Uterus (tissue), 4 donors: ENCODE measurements around the gene PTCD1. TPM values are rescaled to one million over a fixed set of nuclear protein-coding genes. Genes with fewer than 3 reads are reported as not detected.

Source experiments
- DNase-seq, 2 donors: peaks; one replicate each; pipeline ENCODE4 v3.0.0-alpha.2; 2019 to 2020
- H3K27ac ChIP-seq, 2 donors: fragments of 200-600 bp; sonication (generic); 1 replicate in 1 of 2; 2 replicates in 1 of 2; pipeline ENCODE4 v1.5.1; 2016 to 2018
- H3K27me3 ChIP-seq, 2 donors: fragments of 200-600 bp; sonication (generic); one replicate each; pipeline ENCODE4 v1.5.1; 2018 to 2019; ENCODE audit warnings: control low read depth in 1 of 2
- H3K36me3 ChIP-seq, 2 donors: fragments of 200-600 bp; sonication (generic); one replicate each; pipeline ENCODE4 v1.5.1; 2019; ENCODE audit warnings: control low read depth in 1 of 2
- H3K4me1 ChIP-seq, 2 donors: fragments of 200-600 bp; sonication (generic); one replicate each; pipeline ENCODE4 v1.5.1; 2018 to 2019; ENCODE audit warnings: control low read depth in 1 of 2
- H3K4me3 ChIP-seq, 2 donors: fragments of 200-600 bp; sonication (generic); 1 replicate in 1 of 2; 2 replicates in 1 of 2; pipeline ENCODE4 v1.5.1; 2018 to 2019; ENCODE audit warnings: mild to moderate bottlenecking in 1 of 2
- H3K9me3 ChIP-seq, 2 donors: fragments of 200-600 bp; sonication (generic); one replicate each; pipeline ENCODE4 v1.5.1; 2019; ENCODE audit warnings: control low read depth in 1 of 2
- POLR2A ChIP-seq, 2 donors: fragments of 450-650 bp; IDR thresholded peaks; one replicate each; pipeline ENCODE4 v1.6.1; 2016; ENCODE audit warnings: antibody characterized with exemption in 2 of 2, mild to moderate bottlenecking in 1 of 2, moderate library complexity in 1 of 2
- intact Hi-C: fragments of 100-400 bp; cut with DNase I; formaldehyde crosslinking; loops from one replicate; pipeline ENCODE4 v1.15.1; 2023; ENCODE audit warnings: low total_unique reads
- total RNA-seq, 4 donors: library from RNA; depleted of rRNA in 3 of 4; stranded (reverse); fragments of >200 nt in 3 of 4; gene quantifications; one replicate each; pipeline versions ENCODE4 v1.1.0 to v1.2.4, GENCODE V29; 2014 to 2023
- TF ChIP-seq, protein P1 (sequence below), 4 experiments: fragments of 200-600 bp in 2 of 4; fragments of 450-650 bp in 2 of 4; sonication (generic) in 2 of 4; IDR thresholded peaks; one replicate each; pipeline ENCODE4 v1.5.1; 2016 to 2019; ENCODE audit warnings: antibody characterized with exemption in 4 of 4, mild to moderate bottlenecking in 2 of 4, moderate library complexity in 1 of 4
- donor health status: DM: yes; HTN: yes; CAD: no.

Gene PTCD1
- total RNA-seq, 4 donors from 2014 or later = 1.2 to 17.4 (median 7.5) TPM

DNA sequence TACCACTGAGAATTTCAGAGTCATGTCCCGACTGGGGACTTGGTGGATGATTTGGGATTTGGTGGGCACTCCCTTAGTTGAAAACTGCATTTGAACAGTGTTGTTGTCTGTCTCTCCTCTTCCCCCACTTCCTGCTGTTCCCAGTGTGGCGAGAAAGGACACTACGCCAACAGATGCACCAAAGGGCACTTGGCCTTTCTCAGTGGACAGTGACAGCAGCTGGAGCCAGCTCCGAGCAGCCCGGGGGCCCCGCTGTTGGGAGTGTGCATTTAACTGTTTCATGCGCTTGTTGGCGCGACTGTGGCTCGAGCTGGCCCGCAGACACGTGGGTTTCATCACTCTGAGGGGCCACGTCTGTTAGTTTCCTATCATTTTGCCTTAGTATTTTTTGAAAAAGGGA lies 17.7 kb upstream of the PTCD1 start:
- Histone ChIP-seq H3K4me1 (no peaks in the 10 kb centered on the region), H3K9me3 (no peaks in the 10 kb centered on the region), H3K27ac (no peak overlapping the region), H3K36me3 (no peaks in the 10 kb centered on the region), H3K27me3 (no peaks in the 10 kb centered on the region), H3K4me3 (no peak overlapping the region)
- TF ChIP-seq, protein P1, sequence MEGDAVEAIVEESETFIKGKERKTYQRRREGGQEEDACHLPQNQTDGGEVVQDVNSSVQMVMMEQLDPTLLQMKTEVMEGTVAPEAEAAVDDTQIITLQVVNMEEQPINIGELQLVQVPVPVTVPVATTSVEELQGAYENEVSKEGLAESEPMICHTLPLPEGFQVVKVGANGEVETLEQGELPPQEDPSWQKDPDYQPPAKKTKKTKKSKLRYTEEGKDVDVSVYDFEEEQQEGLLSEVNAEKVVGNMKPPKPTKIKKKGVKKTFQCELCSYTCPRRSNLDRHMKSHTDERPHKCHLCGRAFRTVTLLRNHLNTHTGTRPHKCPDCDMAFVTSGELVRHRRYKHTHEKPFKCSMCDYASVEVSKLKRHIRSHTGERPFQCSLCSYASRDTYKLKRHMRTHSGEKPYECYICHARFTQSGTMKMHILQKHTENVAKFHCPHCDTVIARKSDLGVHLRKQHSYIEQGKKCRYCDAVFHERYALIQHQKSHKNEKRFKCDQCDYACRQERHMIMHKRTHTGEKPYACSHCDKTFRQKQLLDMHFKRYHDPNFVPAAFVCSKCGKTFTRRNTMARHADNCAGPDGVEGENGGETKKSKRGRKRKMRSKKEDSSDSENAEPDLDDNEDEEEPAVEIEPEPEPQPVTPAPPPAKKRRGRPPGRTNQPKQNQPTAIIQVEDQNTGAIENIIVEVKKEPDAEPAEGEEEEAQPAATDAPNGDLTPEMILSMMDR (IDR thresholded peaks at IDR 0.05) = no peak
- no peak for TF ChIP-seq POLR2A (IDR thresholded peaks at IDR 0.05)
- no peak for DNase-seq
- intact Hi-C loops = no loop called here

DNA sequence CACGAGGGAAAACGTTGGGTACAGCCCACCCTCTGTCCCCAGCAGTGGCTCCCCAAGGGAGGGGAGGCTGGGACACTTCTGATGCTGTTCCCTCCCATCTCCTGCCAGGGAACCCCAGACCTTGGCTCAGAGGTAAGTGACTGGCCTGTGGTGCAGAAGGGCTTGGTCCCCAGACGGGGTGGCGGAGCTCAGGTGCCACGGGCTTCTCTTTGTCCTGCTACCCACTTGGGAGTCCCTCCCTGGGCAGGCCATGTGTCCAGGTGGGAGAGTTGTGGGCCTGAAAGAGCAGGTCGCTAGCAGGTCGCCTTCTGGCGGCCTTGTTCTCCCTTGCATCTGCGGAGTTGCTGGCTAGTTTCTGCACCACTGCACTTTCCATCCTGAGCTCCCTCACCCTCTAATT lies 17.3 kb upstream of the PTCD1 start:
- intact Hi-C loops = no loop called here
- no peak for DNase-seq
- Histone ChIP-seq H3K4me1 (no peaks in the 10 kb centered on the region), H3K27ac (no peak overlapping the region), H3K27me3 (no peaks in the 10 kb centered on the region), H3K4me3 (no peak overlapping the region), H3K9me3 (no peaks in the 10 kb centered on the region), H3K36me3 (no peaks in the 10 kb centered on the region)
- no peak for TF ChIP-seq POLR2A (IDR thresholded peaks at IDR 0.05)
- TF ChIP-seq, protein P1 (IDR thresholded peaks at IDR 0.05) = no peak

DNA sequence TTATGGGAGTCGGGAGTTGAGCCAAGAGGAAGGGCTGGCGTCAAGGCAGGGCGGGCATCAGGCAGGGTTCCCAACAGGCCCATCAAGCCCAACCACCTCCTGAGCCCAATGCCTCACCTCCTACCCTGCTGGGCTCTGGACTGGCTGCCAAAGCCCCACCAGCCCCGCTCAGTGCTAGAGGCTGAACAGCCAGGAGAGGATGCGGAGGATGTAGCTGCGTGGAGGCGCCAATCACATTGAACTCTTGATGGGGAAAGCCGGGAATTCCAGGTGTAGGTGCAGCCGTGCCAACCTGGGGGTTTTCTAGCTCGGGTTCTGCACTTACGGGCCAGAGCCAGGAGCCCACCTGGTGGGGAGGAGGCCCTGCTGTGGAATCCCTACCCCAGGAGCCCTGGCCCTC lies 14.5 kb upstream of the PTCD1 start:
- H3K4me3 ChIP-seq = no peak overlapping the region
- no peak for DNase-seq
- H3K9me3 ChIP-seq = no peaks in the 10 kb centered on the region
- no peak overlapping the region for H3K27ac ChIP-seq
- intact Hi-C loops = no loop called here
- no peaks in the 10 kb centered on the region for H3K27me3 ChIP-seq
- no peaks in the 10 kb centered on the region for H3K36me3 ChIP-seq
- no peaks in the 10 kb centered on the region for H3K4me1 ChIP-seq
- no peak for TF ChIP-seq POLR2A (IDR thresholded peaks at IDR 0.05)
- TF ChIP-seq, protein P1 (IDR thresholded peaks at IDR 0.05) = no peak

DNA sequence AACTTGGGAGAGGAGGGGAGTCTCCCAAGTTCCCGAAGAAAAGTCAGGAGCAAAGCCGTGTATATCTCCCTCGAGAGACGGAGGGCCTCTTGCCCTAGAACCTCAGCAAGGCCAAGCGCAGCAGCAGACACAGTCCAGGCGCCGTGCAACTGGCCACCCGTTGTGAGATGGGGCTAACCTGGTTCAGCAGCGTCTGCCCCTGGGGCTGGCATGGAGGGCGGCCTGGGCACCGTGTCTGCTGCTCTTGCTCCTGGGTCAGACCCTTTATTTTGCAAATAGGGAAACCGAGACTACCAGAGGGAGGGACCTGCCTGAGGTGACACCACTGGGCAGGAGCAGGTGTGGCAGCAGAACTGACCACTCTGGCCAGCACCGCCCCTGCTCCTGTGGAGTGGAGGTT lies 13.9 kb upstream of the PTCD1 start:
- Histone ChIP-seq H3K36me3 (no peaks in the 10 kb centered on the region), H3K27ac (no peak overlapping the region), H3K27me3 (no peaks in the 10 kb centered on the region), H3K4me1 (no peaks in the 10 kb centered on the region), H3K9me3 (no peaks in the 10 kb centered on the region), H3K4me3 (no peak overlapping the region)
- no peak for TF ChIP-seq POLR2A (IDR thresholded peaks at IDR 0.05)
- TF ChIP-seq, protein P1 (IDR thresholded peaks at IDR 0.05) = no peak
- intact Hi-C loops = no loop called here
- no peak for DNase-seq

DNA sequence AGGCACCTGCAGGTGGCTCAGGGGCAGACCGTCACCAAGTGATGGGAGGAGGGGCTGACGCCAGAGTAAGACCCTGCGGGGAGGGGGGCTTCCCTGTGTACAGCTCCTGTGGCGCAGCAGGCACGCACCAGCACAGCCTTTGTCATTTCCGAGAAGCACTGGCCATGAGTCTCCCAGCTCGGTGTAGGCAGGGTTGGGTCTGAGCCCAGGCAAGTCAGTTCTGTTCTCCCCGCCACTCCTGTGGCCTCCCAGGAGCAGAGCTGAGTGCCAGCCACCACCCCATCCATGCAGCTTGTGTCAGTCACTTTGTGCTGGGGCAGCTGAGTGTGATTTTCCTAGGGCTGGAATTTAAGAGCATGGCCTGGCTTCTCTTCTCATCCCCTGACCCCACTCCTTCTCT lies 13.3 kb upstream of the PTCD1 start:
- DNase-seq = no peak
- TF ChIP-seq, protein P1 (IDR thresholded peaks at IDR 0.05) = no peak
- TF ChIP-seq POLR2A (IDR thresholded peaks at IDR 0.05) = no peak
- Histone ChIP-seq H3K27me3 (no peaks in the 10 kb centered on the region), H3K9me3 (no peaks in the 10 kb centered on the region), H3K4me3 (no peak overlapping the region), H3K27ac (no peak overlapping the region), H3K4me1 (no peaks in the 10 kb centered on the region), H3K36me3 (no peaks in the 10 kb centered on the region)
- intact Hi-C loops = no loop called here
